ENCODE results near the gene TFAP2A. TPM values are rescaled to one million over a fixed set of nuclear protein-coding genes. Genes with fewer than 3 reads are reported as not detected.
A peak's percentile ranks its signal among the peaks of the same experiment; 100 is the strongest.

Gene TFAP2A
- polyA plus RNA-seq, 2 of the 4 experiments (the other 2 are of a cell fraction): 13.1 to 26.9 TPM

GRCh38 chr6:10413850-10414738 lies 780 bp downstream of the TFAP2A start:
- peak; percentile 32; the same call in 1 of the 3 replicates for TF ChIP-seq CTCF (IDR thresholded peaks at IDR 0.05)
- peak; percentile 52; the same call in 2 of the 3 replicates for TF ChIP-seq SMC3 (IDR thresholded peaks at IDR 0.05)
- no peak for TF ChIP-seq EP300 (IDR thresholded peaks at IDR 0.05)
- TF ChIP-seq FOSB (CRISPR knock-in tag; IDR thresholded peaks at IDR 0.05): no peak
- TF ChIP-seq, protein P1, sequence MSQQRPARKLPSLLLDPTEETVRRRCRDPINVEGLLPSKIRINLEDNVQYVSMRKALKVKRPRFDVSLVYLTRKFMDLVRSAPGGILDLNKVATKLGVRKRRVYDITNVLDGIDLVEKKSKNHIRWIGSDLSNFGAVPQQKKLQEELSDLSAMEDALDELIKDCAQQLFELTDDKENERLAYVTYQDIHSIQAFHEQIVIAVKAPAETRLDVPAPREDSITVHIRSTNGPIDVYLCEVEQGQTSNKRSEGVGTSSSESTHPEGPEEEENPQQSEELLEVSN (IDR thresholded peaks at IDR 0.05; ENCODE audit: borderline replicate concordance, low read depth): no peak
- peak in 1 of 2 experiments; percentile 38; a peak in 2 of 5 replicates for TF ChIP-seq RAD21 (conservative IDR thresholded peaks at IDR 0.05 in 1 of 2, IDR thresholded peaks at IDR 0.05 in 1 of 2)
- no peaks in the 10 kb centered on the region for H3K9me3 ChIP-seq
- H3K4me1 ChIP-seq: 0 out of 3 replicates have a peak, but pooled peaks cover 3% of the 10 kb centered on the region
- POLR2A ChIA-PET: interaction anchor here (0.7 to 3.8 kb wide), 9 partner anchors 9 to 1431 kb away, joined by 3 to 38 read pairs (median 4); no protein-coding TSS in a partner anchor
- ATAC-seq: peak; percentile 61 to 75
- DNase-seq (ENCODE audit: low read depth in 1 of 2, low spot score in 1 of 2): peak; percentile 62 to 79
- H3K4me2 ChIP-seq: peak overlapping the region; percentile 64
- peak overlapping the region; percentile 96 to 98 for H3K27ac ChIP-seq
- CTCF ChIA-PET: interaction anchor here (0.6 to 4.4 kb wide), 34 partner anchors 9 to 1912 kb away, joined by 3 to 32 read pairs (median 4); no protein-coding TSS in a partner anchor
- peak overlapping the region; percentile 52 for H3K4me3 ChIP-seq
- WGBS (ENCODE audit: missing lambda C conversion rate): under 1% methylated on average over 28 of the region's 37 CpGs
- no peak for FAIRE-seq

GRCh38 chr6:10413262-10413849 lies 1.5 kb downstream of the TFAP2A start:
- WGBS (ENCODE audit: missing lambda C conversion rate): 3% methylated on average over 17 of the region's 31 CpGs
- ATAC-seq (peak in 1 of 2 experiments; percentile 4; a peak in 2 of 6 replicates), DNase-seq (ENCODE audit: low read depth in 1 of 2, low spot score in 1 of 2) (no peak), FAIRE-seq (no peak)
- ChIA-PET POLR2A (interaction anchor here (0.6 to 3.8 kb wide), 7 partner anchors 8 to 1702 kb away, joined by 3 to 38 read pairs (median 3); no protein-coding TSS in a partner anchor), CTCF (interaction anchor here (0.9 to 4.4 kb wide), 14 partner anchors 8 to 1911 kb away, joined by 3 to 32 read pairs (median 4); no protein-coding TSS in a partner anchor)
- H3K4me3 ChIP-seq: peak overlapping the region; percentile 52
- H3K27ac ChIP-seq: peak overlapping the region; percentile 96 to 98
- no peaks in the 10 kb centered on the region for H3K9me3 ChIP-seq
- peaks cover 3% of the 10 kb centered on the region; the same call in 1 of the 3 replicates for H3K4me1 ChIP-seq
- H3K4me2 ChIP-seq: peak overlapping the region; percentile 64
- no peak for TF ChIP-seq FOSL2 (IDR thresholded peaks at IDR 0.05)
- TF ChIP-seq FOSL2 (CRISPR knock-in tag; IDR thresholded peaks at IDR 0.05): no peak
- TF ChIP-seq HOXB13 (CRISPR knock-in tag; IDR thresholded peaks at IDR 0.05; ENCODE audit: low read depth): no peak
- TF ChIP-seq JUNB (IDR thresholded peaks at IDR 0.05): no peak

- POLR2A ChIA-PET: interaction anchor here (0.6 to 3.8 kb wide), 9 partner anchors 7 to 1702 kb away, joined by 3 to 38 read pairs (median 4); no protein-coding TSS in a partner anchor
- TF ChIP-seq RARB (CRISPR knock-in tag; IDR thresholded peaks at IDR 0.05): no peak
- no peak for TF ChIP-seq ESRRA (IDR thresholded peaks at IDR 0.05; ENCODE audit: borderline replicate concordance, low read length)
- TF ChIP-seq KDM1A (IDR thresholded peaks at IDR 0.05; ENCODE audit: low read depth): no peak
- no peak for TF ChIP-seq RFX5 (IDR thresholded peaks at IDR 0.05)
- TF ChIP-seq ATOH8 (CRISPR knock-in tag; IDR thresholded peaks at IDR 0.05; ENCODE audit: low read depth): no peak
- TF ChIP-seq GATA3 (IDR thresholded peaks at IDR 0.05; ENCODE audit: borderline replicate concordance): peak; percentile 30; the same call in 1 of the 2 replicates
- TF ChIP-seq BHLHE40 (IDR thresholded peaks at IDR 0.05; ENCODE audit: low read depth, low read length): no peak
- no peak for TF ChIP-seq SMC3 (IDR thresholded peaks at IDR 0.05)
- no peak for TF ChIP-seq CTCF (IDR thresholded peaks at IDR 0.05)
- TF ChIP-seq MYC (IDR thresholded peaks at IDR 0.05; ENCODE audit: borderline replicate concordance, low read length): no peak
- no peak for TF ChIP-seq FOSL2 (IDR thresholded peaks at IDR 0.05)
- no peak for TF ChIP-seq FOSL2 (CRISPR knock-in tag; IDR thresholded peaks at IDR 0.05)
- no peak for TF ChIP-seq ZNF302 (CRISPR knock-in tag; IDR thresholded peaks at IDR 0.05)
- TF ChIP-seq, protein P2, sequence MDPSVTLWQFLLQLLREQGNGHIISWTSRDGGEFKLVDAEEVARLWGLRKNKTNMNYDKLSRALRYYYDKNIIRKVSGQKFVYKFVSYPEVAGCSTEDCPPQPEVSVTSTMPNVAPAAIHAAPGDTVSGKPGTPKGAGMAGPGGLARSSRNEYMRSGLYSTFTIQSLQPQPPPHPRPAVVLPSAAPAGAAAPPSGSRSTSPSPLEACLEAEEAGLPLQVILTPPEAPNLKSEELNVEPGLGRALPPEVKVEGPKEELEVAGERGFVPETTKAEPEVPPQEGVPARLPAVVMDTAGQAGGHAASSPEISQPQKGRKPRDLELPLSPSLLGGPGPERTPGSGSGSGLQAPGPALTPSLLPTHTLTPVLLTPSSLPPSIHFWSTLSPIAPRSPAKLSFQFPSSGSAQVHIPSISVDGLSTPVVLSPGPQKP (IDR thresholded peaks at IDR 0.05; ENCODE audit: low read depth, low read length): no peak
Observed at GRCh38 chr6:10412461-10413261, 2.2 kb downstream of the TFAP2A start.

More at GRCh38 chr6:10412461-10413261, 2.2 kb downstream of the TFAP2A start:
- ATAC-seq (peak; percentile 25 to 48), DNase-seq (ENCODE audit: low read depth in 1 of 2, low spot score in 1 of 2) (peak in 1 of 2 experiments; percentile 32), FAIRE-seq (no peak)
- no peaks in the 10 kb centered on the region for H3K9me3 ChIP-seq
- CTCF ChIA-PET: interaction anchor here (1.2 to 4.4 kb wide), 6 partner anchors 11 to 1429 kb away, joined by 3 to 32 read pairs (median 16); no protein-coding TSS in a partner anchor
- H3K4me2 ChIP-seq: peak overlapping the region; percentile 64
- peak overlapping the region; percentile 96 to 98 for H3K27ac ChIP-seq
- peaks cover 8% of the 10 kb centered on the region; the same call in 2 of the 3 replicates for H3K4me1 ChIP-seq
- under 1% methylated on average over 44 of the region's 82 CpGs for WGBS (ENCODE audit: missing lambda C conversion rate)
- H3K4me3 ChIP-seq: peak overlapping the region; percentile 52
